ENCODE measurements around the gene PAM. TPM values are rescaled to one million over a fixed set of nuclear protein-coding genes. Genes with fewer than 3 reads are reported as not detected.

Gene PAM
- total RNA-seq, 4 donors from 2014 or later = 37.8 to 144 (median 92.7) TPM

DNA sequence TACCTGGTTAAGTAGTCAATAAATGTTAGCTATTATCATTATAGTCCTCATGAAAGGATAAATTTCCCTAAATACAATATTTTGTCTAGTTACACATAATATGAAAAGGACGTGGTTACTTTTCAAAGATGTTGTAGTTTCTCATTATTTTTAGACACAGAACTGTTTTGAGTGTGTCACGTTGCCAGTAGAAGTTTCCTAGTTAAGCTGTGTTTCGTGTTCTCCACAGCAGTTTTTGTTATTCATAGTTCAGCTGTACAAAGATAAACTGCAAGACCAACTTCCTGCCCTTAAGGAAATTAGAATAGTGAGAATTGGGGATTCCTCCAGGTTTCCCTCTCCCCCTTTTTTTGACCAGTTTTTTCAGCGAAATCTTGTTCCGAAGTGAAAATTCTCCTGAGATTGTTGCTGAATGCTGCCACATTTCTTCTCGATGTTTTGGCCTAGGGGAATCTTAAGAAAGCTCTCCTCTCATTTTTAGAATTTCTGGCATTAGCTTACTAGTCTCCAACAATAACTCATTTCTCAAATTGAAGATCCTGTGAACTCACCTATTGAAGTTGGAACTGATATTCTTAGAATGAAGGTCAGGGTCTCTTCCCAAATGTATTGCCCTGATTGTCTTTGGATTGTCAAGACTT is 176.1 kb downstream of the PAM start:
- intact Hi-C loops (cut with DNase I; ENCODE audit: low total_unique reads) = no loop called here
- no peak overlapping the region for H3K4me3 ChIP-seq (ENCODE audit: low read depth, poor library complexity, severe bottlenecking)
- 60 to 69% methylated on average over 6 of the region's 6 CpGs for WGBS, 2 donors
- no peak for TF ChIP-seq POLR2A (IDR thresholded peaks at IDR 0.05)
- TF ChIP-seq, protein P1, sequence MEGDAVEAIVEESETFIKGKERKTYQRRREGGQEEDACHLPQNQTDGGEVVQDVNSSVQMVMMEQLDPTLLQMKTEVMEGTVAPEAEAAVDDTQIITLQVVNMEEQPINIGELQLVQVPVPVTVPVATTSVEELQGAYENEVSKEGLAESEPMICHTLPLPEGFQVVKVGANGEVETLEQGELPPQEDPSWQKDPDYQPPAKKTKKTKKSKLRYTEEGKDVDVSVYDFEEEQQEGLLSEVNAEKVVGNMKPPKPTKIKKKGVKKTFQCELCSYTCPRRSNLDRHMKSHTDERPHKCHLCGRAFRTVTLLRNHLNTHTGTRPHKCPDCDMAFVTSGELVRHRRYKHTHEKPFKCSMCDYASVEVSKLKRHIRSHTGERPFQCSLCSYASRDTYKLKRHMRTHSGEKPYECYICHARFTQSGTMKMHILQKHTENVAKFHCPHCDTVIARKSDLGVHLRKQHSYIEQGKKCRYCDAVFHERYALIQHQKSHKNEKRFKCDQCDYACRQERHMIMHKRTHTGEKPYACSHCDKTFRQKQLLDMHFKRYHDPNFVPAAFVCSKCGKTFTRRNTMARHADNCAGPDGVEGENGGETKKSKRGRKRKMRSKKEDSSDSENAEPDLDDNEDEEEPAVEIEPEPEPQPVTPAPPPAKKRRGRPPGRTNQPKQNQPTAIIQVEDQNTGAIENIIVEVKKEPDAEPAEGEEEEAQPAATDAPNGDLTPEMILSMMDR (IDR thresholded peaks at IDR 0.05) = no peak
- DNase-seq (ENCODE audit: low spot score in 2 of 2) = no peak

DNA sequence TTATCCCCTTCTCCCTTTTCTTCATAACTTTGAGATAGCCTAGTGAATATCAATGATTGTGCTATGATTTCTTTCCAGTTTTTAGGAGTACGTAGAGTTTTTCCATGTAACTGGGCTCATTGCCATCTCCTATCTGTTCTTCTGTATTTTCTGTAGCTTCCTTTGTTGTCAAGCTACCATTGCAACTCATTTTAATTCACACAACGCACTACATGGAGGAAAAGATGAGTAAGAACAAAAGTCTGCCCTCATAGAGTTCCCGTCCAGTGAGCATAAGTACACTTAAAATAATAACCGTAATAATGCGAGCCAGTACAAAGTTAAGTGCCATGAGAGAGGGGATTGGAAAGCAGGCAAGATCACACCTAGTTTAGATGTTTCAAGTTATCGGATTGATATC is 177.7 kb downstream of the PAM start:
- intact Hi-C loops (cut with DNase I; ENCODE audit: low total_unique reads) = no loop called here

DNA sequence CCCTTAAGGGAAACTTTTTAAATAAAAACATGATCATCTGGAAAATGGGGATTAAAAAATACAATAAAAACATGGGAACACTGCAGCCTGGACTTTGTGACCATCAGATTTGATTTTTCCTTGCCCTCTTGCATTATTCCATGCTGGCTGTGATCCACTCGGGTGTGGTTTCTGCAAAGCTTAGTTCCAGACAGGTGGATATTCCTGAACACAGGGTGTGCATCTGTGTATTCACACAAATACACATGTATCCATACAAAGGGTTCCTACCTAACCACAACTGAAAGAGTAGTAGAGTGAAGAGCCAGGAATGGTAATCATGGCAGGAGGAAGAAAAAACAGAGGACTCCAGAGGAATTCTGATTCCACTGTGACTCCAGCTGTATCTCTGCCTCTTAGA is 178.2 kb downstream of the PAM start:
- no peak for TF ChIP-seq POLR2A (IDR thresholded peaks at IDR 0.05)
- TF ChIP-seq, protein P1 (IDR thresholded peaks at IDR 0.05) = no peak
- intact Hi-C loops (cut with DNase I; ENCODE audit: low total_unique reads) = no loop called here
- H3K4me3 ChIP-seq (ENCODE audit: low read depth, poor library complexity, severe bottlenecking) = no peak overlapping the region
- DNase-seq (ENCODE audit: low spot score in 2 of 2) = no peak
- WGBS, 2 donors = 93 to 94% methylated on average over 1 of the region's 1 CpG

More for the DNA sequence above, 177.7 kb downstream of the PAM start:
- no peak for DNase-seq (ENCODE audit: low spot score in 2 of 2)
- no peak overlapping the region for H3K4me3 ChIP-seq (ENCODE audit: low read depth, poor library complexity, severe bottlenecking)
- TF ChIP-seq, protein P1 (IDR thresholded peaks at IDR 0.05) = no peak
- no peak for TF ChIP-seq POLR2A (IDR thresholded peaks at IDR 0.05)
- WGBS, 2 donors = 89 to 90% methylated on average over 6 of the region's 6 CpGs

DNA sequence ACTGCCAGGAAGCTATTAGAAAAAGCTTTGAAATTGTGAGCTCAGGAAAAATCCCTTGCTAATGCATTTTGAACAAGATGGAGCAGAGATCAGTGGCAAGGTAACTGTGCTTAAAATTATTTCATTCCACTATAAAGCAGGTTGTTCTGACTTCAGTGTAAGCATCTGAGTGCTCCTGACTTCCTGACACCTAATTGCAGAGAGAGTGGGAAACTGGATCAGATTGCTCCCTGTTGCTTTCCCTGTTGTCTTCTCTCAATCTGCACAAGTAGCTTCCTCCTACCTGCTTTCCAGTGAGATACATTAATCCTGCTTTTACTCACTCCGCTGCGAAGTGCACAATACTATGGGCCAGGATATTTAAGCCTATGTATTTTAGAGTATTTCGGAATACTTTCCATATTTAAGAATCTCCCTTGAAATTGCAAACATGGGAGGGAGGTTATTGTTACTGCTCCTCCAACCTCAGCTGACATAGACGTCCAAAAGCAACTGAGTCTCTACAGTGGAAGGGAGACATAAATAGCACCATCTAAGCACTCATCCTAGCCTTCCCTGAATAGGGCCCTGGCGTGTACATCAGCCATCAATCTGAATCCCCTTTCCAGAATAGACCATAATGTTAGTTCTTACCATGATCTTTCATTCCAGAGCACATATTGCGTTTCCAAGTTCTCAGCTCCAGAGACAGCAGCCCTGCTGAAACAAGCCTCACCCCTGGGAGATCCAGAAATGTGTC is 178.8 kb downstream of the PAM start:
- H3K4me3 ChIP-seq (ENCODE audit: low read depth, poor library complexity, severe bottlenecking) = no peak overlapping the region
- no peak for DNase-seq (ENCODE audit: low spot score in 2 of 2)
- TF ChIP-seq POLR2A (IDR thresholded peaks at IDR 0.05) = no peak
- TF ChIP-seq, protein P1 (IDR thresholded peaks at IDR 0.05) = no peak
- intact Hi-C loops (cut with DNase I; ENCODE audit: low total_unique reads) = no loop called here
- WGBS, 2 donors = 96 to 98% methylated on average over 6 of the region's 6 CpGs

DNA sequence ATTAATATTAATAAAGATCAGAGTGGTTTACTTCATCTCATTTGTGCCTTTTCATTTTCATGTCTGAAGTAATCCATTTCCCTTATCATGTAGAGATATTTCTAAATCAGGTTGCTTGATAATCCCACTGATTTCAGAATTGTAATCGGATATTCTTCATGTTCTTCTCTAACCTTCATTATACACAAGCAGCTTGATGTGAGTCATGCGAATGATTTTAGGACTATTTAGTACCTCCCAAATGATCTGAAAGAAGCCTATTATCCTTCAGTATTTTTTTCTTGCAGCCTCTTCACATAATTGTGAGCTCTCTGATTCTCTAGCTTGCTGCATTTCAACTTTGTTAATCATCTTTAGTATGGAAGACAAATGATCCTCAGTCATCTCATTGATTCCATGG is 182.8 kb downstream of the PAM start:
- TF ChIP-seq POLR2A (IDR thresholded peaks at IDR 0.05) = no peak
- TF ChIP-seq, protein P1 (IDR thresholded peaks at IDR 0.05) = no peak
- 93 to 95% methylated on average over 2 of the region's 2 CpGs for WGBS, 2 donors
- H3K4me3 ChIP-seq (ENCODE audit: low read depth, poor library complexity, severe bottlenecking) = no peak overlapping the region
- intact Hi-C loops (cut with DNase I; ENCODE audit: low total_unique reads) = no loop called here
- no peak for DNase-seq (ENCODE audit: low spot score in 2 of 2)
